C4-2B (cell line): Measurements from ENCODE around the gene CRYZL1.

Source experiments
- H3K27ac ChIP-seq: fragments of 450-650 bp; 2 replicates; pipeline ENCODE4 v1.5.1; 2017
- CTCF ChIP-seq: fragments of 450-650 bp; conservative IDR thresholded peaks from 2 replicates; pipeline ENCODE4 v1.5.1; 2017; ENCODE audit warnings: mild to moderate bottlenecking
- ZFX ChIP-seq: fragments of 450-650 bp; IDR thresholded peaks from 2 replicates; pipeline ENCODE4 v1.6.1; 2017

Gene CRYZL1

GRCh38 chr21:33670076-33670978 is 28.8 kb upstream of the CRYZL1 start:
- TF ChIP-seq CTCF: no peak
- no peak for TF ChIP-seq ZFX
- no peak overlapping the region for H3K27ac ChIP-seq

- no peak overlapping the region for H3K27ac ChIP-seq
- TF ChIP-seq CTCF: no peak
- TF ChIP-seq ZFX: no peak
Observed at GRCh38 chr21:33668620-33669019, 27.1 kb upstream of the CRYZL1 start.

GRCh38 chr21:33668180-33668579 is 26.6 kb upstream of the CRYZL1 start:
- H3K27ac ChIP-seq: no peak overlapping the region
- TF ChIP-seq CTCF (no peak), ZFX (no peak)

GRCh38 chr21:33667636-33668035 is 26.1 kb upstream of the CRYZL1 start:
- H3K27ac ChIP-seq: no peak overlapping the region
- TF ChIP-seq CTCF (no peak), ZFX (no peak)

- TF ChIP-seq CTCF (no peak), ZFX (no peak)
- H3K27ac ChIP-seq: no peak overlapping the region
Observed at GRCh38 chr21:33666153-33666552, 24.6 kb upstream of the CRYZL1 start.

- no peak overlapping the region for H3K27ac ChIP-seq
Observed at GRCh38 chr21:33664135-33664534, 22.6 kb upstream of the CRYZL1 start.

More at GRCh38 chr21:33664135-33664534, 22.6 kb upstream of the CRYZL1 start:
- TF ChIP-seq CTCF (no peak), ZFX (no peak)
